ENCODE results near the gene METTL6. TPM values are rescaled to one million over a fixed set of nuclear protein-coding genes. Genes with fewer than 3 reads are reported as not detected.

METTL6 gene
- total RNA-seq, 3 donors from 2014 or later, result 18.5 to 19.6 (median 18.8) TPM

DNA sequence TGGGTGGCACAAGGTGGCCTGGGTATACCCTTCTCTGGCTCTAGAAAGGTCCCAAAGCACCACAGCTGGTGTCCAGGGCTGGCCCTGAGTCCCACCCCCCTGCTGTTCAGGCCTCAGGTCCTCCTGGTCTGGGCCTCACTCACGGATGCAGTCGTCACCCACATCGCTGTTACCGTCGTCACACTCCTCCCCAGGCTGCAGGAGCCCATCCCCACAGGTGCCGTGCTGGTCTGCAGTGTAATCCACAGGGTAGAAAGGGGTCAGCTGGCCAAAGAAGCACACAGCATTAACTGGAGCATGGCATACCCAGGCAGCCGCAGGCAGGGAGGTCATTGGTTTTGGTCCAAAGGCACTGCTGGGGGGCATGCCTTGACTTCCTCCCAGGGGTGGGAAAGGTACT is 28.4 kb upstream of the METTL6 start:
- Mint-ChIP-seq H3K4me1 (ENCODE audit: low read depth) (peaks cover 8% of the 10 kb centered on the region), H3K36me3 (ENCODE audit: insufficient read depth) (peaks cover 6% of the 10 kb centered on the region), H3K4me3 (no peak overlapping the region), H3K27me3 (ENCODE audit: low read depth) (no peaks in the 10 kb centered on the region), H3K9me3 (no peaks in the 10 kb centered on the region)
- DNase-seq (no peak), ATAC-seq (no peak)

DNA sequence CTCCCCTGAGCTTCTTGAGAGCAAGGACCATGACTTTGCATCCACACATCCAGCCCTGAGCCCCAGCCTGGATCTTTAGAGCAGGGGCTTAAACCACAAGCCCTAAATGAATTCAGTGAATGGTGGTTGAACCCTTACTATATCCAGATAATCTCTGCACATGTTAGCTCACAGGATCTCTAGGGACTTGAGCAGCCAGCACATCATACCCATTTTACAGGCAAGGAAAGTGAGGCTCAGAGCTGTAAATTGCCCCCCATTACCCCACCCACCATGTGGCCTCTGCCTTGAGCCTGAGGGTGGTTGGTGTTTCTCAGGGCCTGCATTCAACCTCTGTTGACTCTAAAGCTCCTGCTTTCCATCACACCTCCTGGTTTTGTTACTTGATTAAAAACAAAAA is 27.6 kb upstream of the METTL6 start:
- Mint-ChIP-seq H3K4me1 (ENCODE audit: low read depth) (peaks cover under 1% of the 10 kb centered on the region), H3K36me3 (ENCODE audit: insufficient read depth) (peaks cover 9% of the 10 kb centered on the region), H3K9me3 (no peaks in the 10 kb centered on the region), H3K4me3 (no peak overlapping the region), H3K27me3 (ENCODE audit: low read depth) (no peaks in the 10 kb centered on the region)
- ATAC-seq, result no peak
- no peak for DNase-seq

DNA sequence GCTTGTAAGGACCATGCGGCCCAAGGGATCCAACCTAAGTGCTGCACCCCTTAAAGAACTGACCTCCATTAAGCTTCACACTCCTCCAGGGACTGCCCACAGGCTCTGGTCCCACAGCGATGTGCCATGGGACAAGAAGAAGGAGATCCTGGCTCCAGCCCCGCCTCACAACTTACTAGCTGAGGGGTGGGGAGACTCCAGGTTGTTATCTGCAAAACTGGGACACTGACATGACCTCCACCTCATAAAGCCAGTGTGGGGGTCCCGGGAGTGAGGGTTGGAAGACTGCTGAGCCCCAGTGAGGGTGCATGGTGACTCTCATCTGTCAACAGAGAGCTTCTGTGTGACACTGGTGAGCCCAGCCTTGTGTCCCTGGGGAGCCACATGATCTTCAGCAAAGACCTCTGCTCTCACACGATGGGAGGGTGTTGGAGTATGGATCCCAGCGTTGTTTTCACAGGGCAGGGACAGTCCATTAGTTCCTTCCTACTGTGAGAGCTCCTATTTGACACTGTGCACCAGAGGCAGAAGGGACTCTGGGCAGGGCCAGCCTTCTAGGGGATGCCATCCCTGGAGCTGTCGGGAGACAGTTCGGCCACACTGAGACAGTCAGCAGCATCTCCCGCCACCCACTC is 26.8 kb upstream of the METTL6 start:
- H3K9me3 Mint-ChIP-seq, result no peaks in the 10 kb centered on the region

DNA sequence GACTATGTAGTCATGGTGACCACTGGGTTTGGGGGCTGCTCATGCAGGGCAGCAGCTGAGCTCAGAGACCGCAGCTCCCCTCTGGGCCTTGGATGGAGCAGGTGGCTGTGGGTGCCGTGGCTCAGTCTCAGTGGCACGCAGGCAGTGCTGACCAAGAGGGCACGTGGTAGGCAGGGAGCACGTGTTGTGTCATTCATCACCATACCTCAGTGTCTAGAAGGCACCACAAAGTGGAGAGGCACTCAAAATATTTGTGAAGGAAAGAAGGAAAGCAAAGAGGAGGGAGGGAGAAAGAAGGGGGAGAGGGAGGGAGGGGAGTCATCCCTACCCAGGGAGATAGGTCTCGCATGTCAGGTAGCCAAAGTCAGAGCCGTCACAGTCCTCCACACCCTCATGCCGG is 26.2 kb upstream of the METTL6 start:
- DNase-seq (no peak), ATAC-seq (no peak)
- no peaks in the 10 kb centered on the region for H3K4me1 Mint-ChIP-seq (ENCODE audit: low read depth)
- no peaks in the 10 kb centered on the region for H3K9me3 Mint-ChIP-seq
- peaks cover 15% of the 10 kb centered on the region for H3K36me3 Mint-ChIP-seq (ENCODE audit: insufficient read depth)
- no peaks in the 10 kb centered on the region for H3K27me3 Mint-ChIP-seq (ENCODE audit: low read depth)
- no peak overlapping the region for H3K4me3 Mint-ChIP-seq

More for the DNA sequence above, 26.8 kb upstream of the METTL6 start:
- no peak for ATAC-seq
- H3K36me3 Mint-ChIP-seq (ENCODE audit: insufficient read depth), result peaks cover 12% of the 10 kb centered on the region
- no peaks in the 10 kb centered on the region for H3K4me1 Mint-ChIP-seq (ENCODE audit: low read depth)
- no peak overlapping the region for H3K4me3 Mint-ChIP-seq
- no peak for DNase-seq
- no peaks in the 10 kb centered on the region for H3K27me3 Mint-ChIP-seq (ENCODE audit: low read depth)

GRCh38 chr3:15452961-15453360 is 25.6 kb upstream of the METTL6 start:
- Mint-ChIP-seq H3K9me3 (no peaks in the 10 kb centered on the region), H3K4me3 (no peak overlapping the region), H3K4me1 (ENCODE audit: low read depth) (no peaks in the 10 kb centered on the region), H3K27me3 (ENCODE audit: low read depth) (no peaks in the 10 kb centered on the region), H3K36me3 (ENCODE audit: insufficient read depth) (peaks cover 11% of the 10 kb centered on the region)
- no peak for ATAC-seq
- no peak for DNase-seq

DNA sequence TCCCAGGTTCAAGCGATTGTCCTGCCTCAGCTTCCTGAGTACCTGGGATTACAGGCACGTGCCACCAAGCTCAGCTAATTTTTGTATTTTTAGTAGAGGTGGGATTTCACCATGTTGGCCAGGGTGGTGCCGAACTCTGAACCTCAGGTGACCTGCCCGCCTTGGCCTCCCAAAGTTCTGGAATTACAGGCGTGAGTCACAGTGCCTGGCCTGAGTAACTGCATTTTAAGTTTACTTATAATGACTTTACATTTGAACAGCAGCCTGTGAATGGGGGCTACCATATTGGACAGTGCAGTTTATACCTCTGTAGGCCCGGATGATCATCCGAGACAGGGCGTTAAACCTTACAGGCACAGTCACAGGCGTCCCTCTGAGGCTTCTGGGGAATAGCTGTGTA is 24.8 kb upstream of the METTL6 start:
- ATAC-seq (no peak), DNase-seq (no peak)
- Mint-ChIP-seq H3K4me1 (ENCODE audit: low read depth) (no peaks in the 10 kb centered on the region), H3K36me3 (ENCODE audit: insufficient read depth) (peaks cover 11% of the 10 kb centered on the region), H3K9me3 (no peaks in the 10 kb centered on the region), H3K4me3 (no peak overlapping the region), H3K27me3 (ENCODE audit: low read depth) (no peaks in the 10 kb centered on the region)

DNA sequence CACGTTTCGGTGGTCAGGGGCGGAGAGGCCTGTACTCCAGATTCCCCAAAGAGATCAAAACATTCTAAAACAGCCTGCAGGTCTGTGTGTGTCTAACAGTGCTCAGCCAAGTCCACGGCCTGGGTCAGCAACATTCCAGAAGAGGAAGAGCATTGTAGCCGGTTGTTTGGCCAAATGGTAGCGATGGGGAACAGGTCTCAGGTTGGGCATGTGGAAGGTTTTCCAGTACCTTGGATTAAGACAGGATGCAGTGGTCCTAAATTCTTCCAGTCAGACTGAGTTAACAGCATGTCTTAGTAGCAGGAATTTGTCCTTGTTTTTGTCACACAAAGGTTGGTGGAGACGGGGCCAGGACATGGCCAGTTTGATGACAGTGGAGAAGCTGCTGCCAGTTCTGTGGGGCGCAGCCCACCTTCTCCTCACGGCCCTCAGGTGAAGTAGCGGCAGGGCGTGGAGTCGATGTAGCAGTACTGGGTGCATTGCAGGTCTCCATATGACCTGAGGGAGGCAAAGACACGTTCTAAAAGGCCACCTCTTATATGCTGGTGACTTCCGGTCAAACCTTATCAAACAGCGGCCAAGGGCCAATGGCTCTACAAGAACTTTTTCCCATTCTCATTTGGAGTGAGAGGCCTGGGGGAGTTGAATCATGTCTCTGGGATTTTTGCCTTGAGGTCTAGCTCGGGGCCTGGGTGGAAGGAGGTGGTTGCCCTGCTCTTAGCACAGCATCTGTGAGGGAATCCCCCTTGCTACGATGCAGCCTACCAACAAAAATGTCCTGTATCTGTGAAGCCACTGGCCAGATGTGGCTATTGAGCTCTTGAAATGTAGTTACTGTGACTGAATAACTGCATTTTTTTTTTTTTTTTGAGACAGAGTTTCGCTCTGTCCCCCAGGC is 24.1 kb upstream of the METTL6 start:
- H3K4me3 Mint-ChIP-seq, result no peak overlapping the region
- no peaks in the 10 kb centered on the region for H3K4me1 Mint-ChIP-seq (ENCODE audit: low read depth)
- ATAC-seq, result no peak
- H3K9me3 Mint-ChIP-seq, result no peaks in the 10 kb centered on the region
- no peak for DNase-seq
- no peaks in the 10 kb centered on the region for H3K27me3 Mint-ChIP-seq (ENCODE audit: low read depth)
- H3K36me3 Mint-ChIP-seq (ENCODE audit: insufficient read depth), result peaks cover 11% of the 10 kb centered on the region

DNA sequence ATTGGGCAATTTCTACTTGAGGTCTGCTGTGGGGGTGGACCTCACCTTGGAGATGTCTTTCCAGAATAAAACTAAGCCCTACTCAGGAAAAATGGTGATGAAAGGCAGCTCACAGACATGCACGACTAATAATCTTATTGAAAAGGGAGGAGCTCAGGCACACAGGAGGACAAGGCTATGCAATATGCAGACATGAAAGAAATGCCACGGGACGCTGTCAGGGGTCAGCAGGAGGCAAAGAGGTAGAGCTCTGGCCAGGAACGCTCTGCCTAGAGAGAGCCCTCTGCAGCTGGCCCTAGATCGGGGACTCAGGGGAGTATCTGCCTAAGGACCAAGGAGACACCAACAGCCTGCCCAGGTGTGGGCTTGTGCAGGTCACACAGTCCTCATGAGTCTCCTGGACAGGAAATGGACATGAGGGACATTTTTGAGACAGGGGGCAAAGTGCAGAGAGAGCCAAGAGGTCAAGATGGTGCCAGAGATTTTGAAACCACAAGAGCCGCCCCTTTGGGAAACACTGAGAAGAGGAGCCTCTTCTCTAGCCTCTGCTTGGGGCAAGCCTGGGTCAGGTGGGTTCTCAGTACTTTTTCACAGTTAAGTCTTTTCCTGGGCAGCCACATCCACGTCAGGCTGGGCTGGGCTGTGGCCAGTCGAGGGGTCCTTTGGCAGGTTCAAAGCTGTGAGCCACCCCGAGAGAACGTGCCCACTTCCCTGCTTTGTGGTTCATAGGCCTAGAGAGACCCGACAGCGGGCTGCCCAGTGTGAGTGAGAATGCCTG is 23.3 kb upstream of the METTL6 start:
- peaks cover 11% of the 10 kb centered on the region for H3K36me3 Mint-ChIP-seq (ENCODE audit: insufficient read depth)
- DNase-seq (no peak), ATAC-seq (no peak)

GRCh38 chr3:15449489-15450224 is 22.3 kb upstream of the METTL6 start:
- Mint-ChIP-seq H3K9me3 (no peaks in the 10 kb centered on the region), H3K27me3 (ENCODE audit: low read depth) (no peaks in the 10 kb centered on the region), H3K36me3 (ENCODE audit: insufficient read depth) (peaks cover 14% of the 10 kb centered on the region), H3K4me3 (no peak overlapping the region), H3K4me1 (ENCODE audit: low read depth) (no peaks in the 10 kb centered on the region)
- DNase-seq (no peak), ATAC-seq (no peak)

More for the DNA sequence above, 23.3 kb upstream of the METTL6 start:
- no peaks in the 10 kb centered on the region for H3K27me3 Mint-ChIP-seq (ENCODE audit: low read depth)
- no peaks in the 10 kb centered on the region for H3K9me3 Mint-ChIP-seq
- H3K4me3 Mint-ChIP-seq, result no peak overlapping the region
- no peaks in the 10 kb centered on the region for H3K4me1 Mint-ChIP-seq (ENCODE audit: low read depth)

- no peaks in the 10 kb centered on the region for H3K9me3 Mint-ChIP-seq
- H3K27me3 Mint-ChIP-seq (ENCODE audit: low read depth), result no peaks in the 10 kb centered on the region
- peaks cover 49% of the 10 kb centered on the region for H3K36me3 Mint-ChIP-seq (ENCODE audit: insufficient read depth)
- no peak overlapping the region for H3K4me3 Mint-ChIP-seq
- DNase-seq, result no peak
- H3K4me1 Mint-ChIP-seq (ENCODE audit: low read depth), result peaks cover 15% of the 10 kb centered on the region
- no peak for ATAC-seq
Observed at GRCh38 chr3:15443826-15444524, 16.6 kb upstream of the METTL6 start.

DNA sequence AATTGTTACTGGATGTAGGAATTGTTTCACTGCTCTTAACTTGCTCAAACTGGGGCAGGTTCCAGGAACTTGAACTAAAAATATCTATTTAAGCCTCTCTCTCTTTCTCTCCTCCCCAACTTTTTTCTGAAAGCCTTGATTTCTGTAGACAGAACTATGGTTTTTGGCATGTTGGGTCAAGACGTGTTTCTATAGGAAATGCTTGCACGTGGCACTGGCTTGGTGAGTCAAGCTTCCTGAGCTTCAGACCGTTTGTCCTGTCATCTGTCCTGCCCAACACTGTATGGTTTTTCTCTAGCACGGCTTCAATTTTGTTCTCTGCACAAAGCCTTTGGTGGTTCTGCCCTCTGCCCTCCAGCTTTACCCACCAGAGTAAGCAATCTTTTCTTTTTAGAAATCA is 13.5 kb upstream of the METTL6 start:
- Mint-ChIP-seq H3K9me3 (no peaks in the 10 kb centered on the region), H3K4me3 (no peak overlapping the region), H3K4me1 (ENCODE audit: low read depth) (peaks cover 15% of the 10 kb centered on the region), H3K36me3 (ENCODE audit: insufficient read depth) (peaks cover 67% of the 10 kb centered on the region), H3K27me3 (ENCODE audit: low read depth) (no peaks in the 10 kb centered on the region)
- DNase-seq (no peak), ATAC-seq (no peak)

- no peaks in the 10 kb centered on the region for H3K9me3 Mint-ChIP-seq
- no peaks in the 10 kb centered on the region for H3K27me3 Mint-ChIP-seq (ENCODE audit: low read depth)
- no peak for DNase-seq
- H3K4me3 Mint-ChIP-seq, result no peak overlapping the region
- ATAC-seq, result no peak
- peaks cover 72% of the 10 kb centered on the region for H3K36me3 Mint-ChIP-seq (ENCODE audit: insufficient read depth)
- H3K4me1 Mint-ChIP-seq (ENCODE audit: low read depth), result peaks cover 18% of the 10 kb centered on the region
Observed at GRCh38 chr3:15439476-15439875, 12.1 kb upstream of the METTL6 start.

DNA sequence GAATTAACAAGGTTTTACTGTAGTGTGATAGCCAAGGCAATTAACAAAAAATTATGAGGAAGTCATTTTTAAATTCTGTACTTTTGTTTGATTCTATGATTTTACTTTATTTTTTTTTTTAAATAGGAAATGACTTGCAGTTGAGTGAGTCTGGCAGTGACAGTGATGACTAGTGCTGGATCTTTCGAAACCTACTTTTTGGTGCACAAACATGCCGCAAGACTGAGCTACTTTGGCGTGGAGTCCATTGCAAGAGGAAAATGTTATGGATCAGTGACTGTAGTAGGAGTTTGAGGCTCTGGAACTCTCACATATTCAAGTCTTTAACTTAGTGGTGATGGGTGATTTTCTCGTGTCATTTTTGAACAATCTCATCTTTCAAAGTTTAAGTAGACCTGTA is 11.6 kb upstream of the METTL6 start:
- ATAC-seq (no peak), DNase-seq (no peak)
- no peaks in the 10 kb centered on the region for H3K27me3 Mint-ChIP-seq (ENCODE audit: low read depth)
- peaks cover 18% of the 10 kb centered on the region for H3K4me1 Mint-ChIP-seq (ENCODE audit: low read depth)
- peaks cover 73% of the 10 kb centered on the region for H3K36me3 Mint-ChIP-seq (ENCODE audit: insufficient read depth)
- H3K4me3 Mint-ChIP-seq, result no peak overlapping the region
- H3K9me3 Mint-ChIP-seq, result no peaks in the 10 kb centered on the region
